Small intestine (tissue), 7 donors: ENCODE results near the gene EHF. TPM values are rescaled to one million over a fixed set of nuclear protein-coding genes. Genes with fewer than 3 reads are reported as not detected.
A peak's percentile ranks its signal among the peaks of the same experiment; 100 is the strongest.

Experiments
- DNase-seq, 2 donors: peaks; one replicate each; pipeline versions ENCODE4 v3.0.0 to v3.0.0-alpha.2; 2013
- FAIRE-seq: peaks from 2 replicates; lab custom pipeline; 2012; peaks lifted over from hg19 to GRCh38; lab: Jason Lieb, UNC
- H3K27ac ChIP-seq, 3 donors: one replicate each; pipeline ENCODE4 v1.5.1; 2013; ENCODE audit warnings: low read length in 2 of 3, mild to moderate bottlenecking in 2 of 3, control low read depth in 1 of 3, inconsistent platforms in 1 of 3, low read depth in 1 of 3, moderate library complexity in 1 of 3
- H3K27me3 ChIP-seq, 3 donors: one replicate each; pipeline ENCODE4 v1.6.1; 2013; ENCODE audit warnings: low read length in 3 of 3, inconsistent platforms in 1 of 3; ENCODE audit not compliant: control insufficient read depth in 3 of 3, insufficient read depth in 3 of 3
- H3K36me3 ChIP-seq, 3 donors: one replicate each; pipeline ENCODE4 v1.6.1; 2013; ENCODE audit warnings: low read length in 3 of 3, inconsistent platforms in 1 of 3, low read depth in 1 of 3, mild to moderate bottlenecking in 1 of 3, moderate library complexity in 1 of 3; ENCODE audit not compliant: control insufficient read depth in 3 of 3, insufficient read depth in 2 of 3
- H3K4me1 ChIP-seq, 3 donors: one replicate each; pipeline ENCODE4 v1.6.1; 2013; ENCODE audit warnings: low read length in 2 of 3, inconsistent platforms in 1 of 3, low read depth in 1 of 3, mild to moderate bottlenecking in 1 of 3, moderate library complexity in 1 of 3; ENCODE audit not compliant: control insufficient read depth in 3 of 3, insufficient read depth in 2 of 3
- H3K4me3 ChIP-seq, 3 donors: one replicate each; pipeline ENCODE4 v1.5.1; 2013; ENCODE audit warnings: low read length in 3 of 3, control low read depth in 1 of 3, inconsistent platforms in 1 of 3, low read depth in 1 of 3, mild to moderate bottlenecking in 1 of 3, moderate library complexity in 1 of 3
- H3K9me3 ChIP-seq, 2 donors: one replicate each; pipeline ENCODE4 v1.6.1; 2013; ENCODE audit warnings: low read depth in 1 of 2, low read length in 1 of 2; ENCODE audit not compliant: control insufficient read depth in 2 of 2, insufficient read depth in 1 of 2
- WGBS, 3 donors: extraction: QIAGEN DNeasy Blood & Tissue Kit; methylation state at CpG; one replicate each; pipeline ENCODE4 v1.1.7; 2013; 5-methylcytosine and 5-hydroxymethylcytosine counted together
- polyA plus RNA-seq, 4 donors: library from polyadenylated mRNA; stranded (reverse) in 3 of 4; unstranded in 1 of 4; fragments of 200-250 nt in 3 of 4; fragments of 120-200 nt in 1 of 4; gene quantifications; one replicate each; pipeline versions ENCODE4 v1.2.1 to v1.2.3, GENCODE V29; 2013
- donor health status: healthy with polysubstance abuse.
- donor health status: control.
- donor health status: control.
- donor health status: Bipolar disorder and iron deficiency.
- donor health status: healthy.

EHF gene
- polyA plus RNA-seq, 4 donors: 7.3 to 54.1 (median 26.2) TPM

DNA sequence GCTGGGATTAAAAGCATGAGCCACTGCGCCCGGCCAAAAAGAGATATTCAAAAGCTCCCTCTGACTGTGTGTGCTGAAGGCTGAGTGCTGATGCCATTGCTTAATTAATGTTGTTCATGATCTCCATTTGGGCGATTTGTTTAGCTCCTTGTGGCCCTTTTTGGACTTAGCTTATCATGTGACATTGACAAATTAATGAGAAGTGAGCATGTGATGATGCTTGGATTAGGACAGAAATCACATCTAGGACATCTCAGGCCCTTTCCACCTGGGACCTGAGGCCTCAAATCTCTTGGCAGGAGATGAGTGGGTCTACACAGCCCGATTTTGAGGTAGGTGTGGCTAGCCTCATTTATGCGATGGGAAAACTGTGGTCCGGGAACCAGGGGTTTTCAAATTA is 10.4 kb downstream of the EHF start:
- DNase-seq (no peak), FAIRE-seq (no peak)
- peak overlapping the region in 1 of 3 donors; percentile 12 for H3K4me3 ChIP-seq
- no peaks in the 10 kb centered on the region for H3K36me3 ChIP-seq
- no peaks in the 10 kb centered on the region for H3K9me3 ChIP-seq
- H3K27ac ChIP-seq: peak overlapping the region in 2 of 3 donors; percentile 33 to 55
- H3K4me1 ChIP-seq: peaks cover 9 to 32% (median 12%) of the 10 kb centered on the region in 3 donors
- H3K27me3 ChIP-seq: no peaks in the 10 kb centered on the region
- WGBS, 3 donors: 42 to 69% (median 54%) methylated on average over 6 of the region's 6 CpGs

DNA sequence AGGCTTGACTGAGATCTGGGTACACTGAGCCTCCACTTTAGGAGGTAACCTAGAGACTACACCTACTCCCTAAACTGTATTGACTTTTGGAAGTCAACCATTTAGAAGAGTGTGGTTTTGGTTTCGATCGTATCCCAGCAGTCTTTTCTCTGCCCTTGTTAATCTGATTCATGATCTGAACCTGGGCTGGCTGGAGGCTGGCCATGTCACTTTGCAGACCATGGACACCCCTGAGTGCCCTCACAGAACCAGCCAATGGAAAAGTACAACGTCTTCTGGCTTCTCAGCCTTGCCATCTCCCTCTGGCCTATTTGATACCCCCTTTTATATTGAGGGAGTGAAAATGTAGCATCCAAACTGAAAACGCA is 10.8 kb downstream of the EHF start:
- FAIRE-seq (no peak), DNase-seq (peak in 1 of 2 donors; percentile 60)
- WGBS, 3 donors: 16 to 59% (median 38%) methylated on average over 4 of the region's 4 CpGs
- H3K27ac ChIP-seq: peak overlapping the region; percentile 5 to 55 (median 33)
- peaks cover 9 to 32% (median 13%) of the 10 kb centered on the region in 3 donors for H3K4me1 ChIP-seq
- no peaks in the 10 kb centered on the region for H3K27me3 ChIP-seq
- no peaks in the 10 kb centered on the region for H3K36me3 ChIP-seq
- H3K4me3 ChIP-seq: peak overlapping the region in 1 of 3 donors; percentile 12
- H3K9me3 ChIP-seq: no peaks in the 10 kb centered on the region

- Histone ChIP-seq H3K9me3 (no peaks in the 10 kb centered on the region), H3K4me1 (peaks cover 9 to 32% (median 13%) of the 10 kb centered on the region in 3 donors), H3K27me3 (no peaks in the 10 kb centered on the region), H3K27ac (peak overlapping the region; percentile 5 to 55 (median 33)), H3K4me3 (no peak overlapping the region), H3K36me3 (no peaks in the 10 kb centered on the region)
- FAIRE-seq (no peak), DNase-seq (no peak)
- 14 to 50% (median 28%) methylated on average over 7 of the region's 7 CpGs for WGBS, 3 donors
These were observed 11.4 kb downstream of the EHF start for GRCh38 chr11:34632105-34632791.

DNA sequence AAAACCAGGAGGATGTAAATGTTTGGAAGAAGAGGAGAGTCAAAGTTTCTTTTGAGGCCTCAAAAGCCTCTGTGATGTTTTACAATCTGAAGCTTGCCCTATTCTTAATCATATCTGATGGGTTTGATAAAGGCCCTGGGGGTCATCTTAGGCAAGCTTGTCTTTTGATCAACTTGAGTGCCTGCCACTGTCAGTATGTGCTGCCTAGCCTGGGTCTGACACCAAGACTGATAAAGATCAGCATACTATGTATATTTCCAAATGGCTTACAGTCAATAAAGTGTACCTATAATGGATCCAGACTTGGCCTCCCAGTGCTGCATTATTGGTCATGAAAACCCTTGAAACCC is 12.7 kb downstream of the EHF start:
- Histone ChIP-seq H3K4me1 (peaks cover 9 to 37% (median 17%) of the 10 kb centered on the region in 3 donors), H3K27ac (peak overlapping the region; percentile 48 to 83 (median 66)), H3K4me3 (no peak overlapping the region), H3K9me3 (no peaks in the 10 kb centered on the region), H3K36me3 (no peaks in the 10 kb centered on the region), H3K27me3 (no peaks in the 10 kb centered on the region)
- DNase-seq (no peak), FAIRE-seq (no peak)

DNA sequence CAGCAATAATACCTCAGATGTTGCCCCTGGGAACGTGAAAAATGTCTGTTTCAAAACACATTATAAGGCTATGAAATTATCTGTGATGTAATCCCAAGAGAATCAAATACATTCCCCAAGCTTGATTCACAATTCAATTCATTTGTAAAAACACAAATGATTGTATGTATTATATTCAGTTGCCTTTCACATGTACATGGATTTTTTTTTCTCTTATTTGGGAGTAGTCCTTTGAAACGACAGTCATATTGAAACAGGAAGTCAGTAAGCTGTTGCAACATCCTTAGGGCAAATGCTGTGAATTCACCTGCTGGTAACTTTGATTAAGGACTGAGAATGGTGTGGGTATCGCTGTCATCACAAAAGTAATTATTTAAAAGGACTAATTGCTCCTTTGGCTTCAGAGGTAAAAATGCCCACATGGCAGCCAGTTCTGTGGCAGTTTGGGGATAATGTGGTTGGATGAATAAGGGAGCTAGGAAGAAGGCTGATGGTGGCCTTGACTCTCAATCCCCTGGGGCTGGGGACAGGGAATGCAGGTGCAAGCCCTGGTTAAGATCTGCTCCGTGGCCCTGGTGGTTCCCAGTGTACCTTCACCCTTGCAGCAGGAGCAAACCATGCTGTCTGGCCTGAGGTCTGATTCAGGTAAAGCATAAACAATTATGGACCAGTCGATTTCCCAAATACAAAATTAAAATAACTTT is 13.2 kb downstream of the EHF start:
- Histone ChIP-seq H3K27ac (peak overlapping the region; percentile 66 to 83 (median 73)), H3K4me1 (peaks cover 9 to 42% (median 20%) of the 10 kb centered on the region in 3 donors), H3K9me3 (no peaks in the 10 kb centered on the region), H3K36me3 (no peaks in the 10 kb centered on the region), H3K4me3 (no peak overlapping the region), H3K27me3 (no peaks in the 10 kb centered on the region)
- FAIRE-seq: no peak
- 5 to 35% (median 14%) methylated on average over 5 of the region's 5 CpGs for WGBS, 3 donors
- DNase-seq: peak; percentile 77 to 78

DNA sequence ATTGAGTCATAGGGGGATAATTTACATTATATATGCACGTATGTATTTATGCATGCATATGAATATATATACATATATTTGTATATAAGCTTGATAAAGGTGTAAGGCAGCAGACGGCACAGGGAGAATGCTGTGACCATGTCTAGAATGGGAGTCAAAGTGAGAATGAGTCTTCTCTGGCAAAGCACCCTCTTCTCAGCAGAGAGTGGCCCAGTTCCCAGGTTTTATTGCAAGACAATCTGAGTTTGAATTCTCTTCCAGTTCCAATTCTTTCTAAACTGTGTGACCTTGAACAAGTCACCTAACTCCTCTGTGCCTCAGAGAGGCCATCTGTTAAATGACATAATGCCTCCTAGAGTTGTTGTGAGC is 13.8 kb downstream of the EHF start:
- DNase-seq: no peak
- no peaks in the 10 kb centered on the region for H3K36me3 ChIP-seq
- no peak overlapping the region for H3K4me3 ChIP-seq
- no peak for FAIRE-seq
- peaks cover 9 to 47% (median 24%) of the 10 kb centered on the region in 3 donors for H3K4me1 ChIP-seq
- no peaks in the 10 kb centered on the region for H3K9me3 ChIP-seq
- no peaks in the 10 kb centered on the region for H3K27me3 ChIP-seq
- 19 to 60% (median 36%) methylated on average over 2 of the region's 2 CpGs for WGBS, 3 donors
- H3K27ac ChIP-seq: peak overlapping the region; percentile 66 to 83 (median 66)

- Histone ChIP-seq H3K27ac (peak overlapping the region in 1 of 3 donors; percentile 30), H3K27me3 (no peaks in the 10 kb centered on the region), H3K4me1 (peaks cover 9 to 58% (median 27%) of the 10 kb centered on the region in 3 donors), H3K9me3 (no peaks in the 10 kb centered on the region), H3K4me3 (no peak overlapping the region), H3K36me3 (no peaks in the 10 kb centered on the region)
- WGBS, 3 donors: 48 to 78% (median 67%) methylated on average over 1 of the region's 1 CpG
- FAIRE-seq: no peak
- no peak for DNase-seq
These were observed 15.2 kb downstream of the EHF start for GRCh38 chr11:34636127-34636526.

- no peak overlapping the region for H3K27ac ChIP-seq
- FAIRE-seq: no peak
- peaks cover 9 to 64% (median 26%) of the 10 kb centered on the region in 3 donors for H3K4me1 ChIP-seq
- H3K9me3 ChIP-seq: no peaks in the 10 kb centered on the region
- 81 to 84% (median 81%) methylated on average over 5 of the region's 5 CpGs for whole genome bisulfite sequencing, 3 donors
- H3K27me3 ChIP-seq: no peaks in the 10 kb centered on the region
- no peak overlapping the region for H3K4me3 ChIP-seq
- no peak for DNase-seq
- no peaks in the 10 kb centered on the region for H3K36me3 ChIP-seq
These were observed 16.4 kb downstream of the EHF start for GRCh38 chr11:34637303-34637702.
